Measurements from ENCODE around the gene KDM7A. TPM values are rescaled to one million over a fixed set of nuclear protein-coding genes. Genes with fewer than 3 reads are reported as not detected.
A peak's percentile ranks its signal among the peaks of the same experiment; 100 is the strongest.

The KDM7A gene
- total RNA-seq, 1 experiment from 2014 or later, result 12.4 TPM

GRCh38 chr7:140182917-140183316 lies 6.1 kb upstream of the KDM7A start:
- no TSS peak for BruUV-seq (replicated peaks)
- no peak overlapping the region for H3K4me3 Mint-ChIP-seq (ENCODE audit: unreplicated experiment)
- H3K36me3 Mint-ChIP-seq (ENCODE audit: insufficient read depth, unreplicated experiment), result no peaks in the 10 kb centered on the region
- no peaks in the 10 kb centered on the region for H3K9me3 Mint-ChIP-seq (ENCODE audit: unreplicated experiment)
- peaks cover 62% of the 10 kb centered on the region for H3K27me3 Mint-ChIP-seq (ENCODE audit: insufficient read depth, unreplicated experiment)
- ChIA-PET CTCF (interaction anchor here (0.6 kb wide), 1 partner anchor 1789 kb away, joined by 4 read pairs; no protein-coding TSS in a partner anchor), POLR2A (no interaction called here)
- intact Hi-C loops (cut with micrococcal nuclease), result no loop called here
- no peak for TF ChIP-seq CTCF (IDR thresholded peaks at IDR 0.05; ENCODE audit: unreplicated experiment)
- peaks cover 5% of the 10 kb centered on the region for H3K4me1 Mint-ChIP-seq (ENCODE audit: insufficient read depth, unreplicated experiment)
- DNase-seq (ENCODE audit: unreplicated experiment), result no peak
- no peak overlapping the region for H3K27ac Mint-ChIP-seq (ENCODE audit: low read depth, unreplicated experiment)

GRCh38 chr7:140179339-140179738 lies 2.6 kb upstream of the KDM7A start:
- Mint-ChIP-seq H3K4me1 (ENCODE audit: insufficient read depth, unreplicated experiment) (peaks cover 10% of the 10 kb centered on the region), H3K27ac (ENCODE audit: low read depth, unreplicated experiment) (no peak overlapping the region), H3K36me3 (ENCODE audit: insufficient read depth, unreplicated experiment) (peaks cover 12% of the 10 kb centered on the region), H3K4me3 (ENCODE audit: unreplicated experiment) (no peak overlapping the region), H3K27me3 (ENCODE audit: insufficient read depth, unreplicated experiment) (peaks cover 40% of the 10 kb centered on the region), H3K9me3 (ENCODE audit: unreplicated experiment) (no peaks in the 10 kb centered on the region)
- BruUV-seq (replicated peaks), result no TSS peak
- no peak for DNase-seq (ENCODE audit: unreplicated experiment)
- intact Hi-C loops (cut with micrococcal nuclease), result loop anchor here (5.0 kb wide), 2 partner anchors 218 to 298 kb away; partner anchors contain the start of genes MKRN1 and SLC37A3
- no peak for TF ChIP-seq CTCF (IDR thresholded peaks at IDR 0.05; ENCODE audit: unreplicated experiment)
- ChIA-PET CTCF (no interaction called here), POLR2A (interaction anchor here (3.3 kb wide), 1 partner anchor 13 kb away, joined by 31 read pairs; no protein-coding TSS in a partner anchor)

- CTCF ChIA-PET, result interaction anchor here (0.5 to 2.0 kb wide), 7 partner anchors 13 to 220 kb away, joined by 3 to 9 read pairs (median 4); no protein-coding TSS in a partner anchor
- H3K27ac Mint-ChIP-seq (ENCODE audit: low read depth, unreplicated experiment), result peak overlapping the region; percentile 87
- intact Hi-C loops (cut with micrococcal nuclease), result loop anchor here (5.0 kb wide), 2 partner anchors 221 to 301 kb away; partner anchors contain the start of genes MKRN1 and SLC37A3
- peak overlapping the region; percentile 82 for H3K4me3 Mint-ChIP-seq (ENCODE audit: unreplicated experiment)
- H3K4me1 Mint-ChIP-seq (ENCODE audit: insufficient read depth, unreplicated experiment), result peaks cover 10% of the 10 kb centered on the region
- no peak for DNase-seq (ENCODE audit: unreplicated experiment)
- POLR2A ChIA-PET, result interaction anchor here (0.6 to 4.0 kb wide), 17 partner anchors 9 to 816 kb away, joined by 3 to 97 read pairs (median 6); partner anchors contain the start of genes LUC7L2 and PARP12
- no peak for TF ChIP-seq CTCF (IDR thresholded peaks at IDR 0.05; ENCODE audit: unreplicated experiment)
- BruUV-seq (replicated peaks), result no TSS peak
- H3K36me3 Mint-ChIP-seq (ENCODE audit: insufficient read depth, unreplicated experiment), result peaks cover 12% of the 10 kb centered on the region
- peaks cover 9% of the 10 kb centered on the region for H3K27me3 Mint-ChIP-seq (ENCODE audit: insufficient read depth, unreplicated experiment)
- H3K9me3 Mint-ChIP-seq (ENCODE audit: unreplicated experiment), result no peaks in the 10 kb centered on the region
Observed at GRCh38 chr7:140176122-140176701, 571 bp downstream of the KDM7A start.

GRCh38 chr7:140175221-140176121 lies 1.3 kb downstream of the KDM7A start:
- peaks cover 13% of the 10 kb centered on the region for H3K36me3 Mint-ChIP-seq (ENCODE audit: insufficient read depth, unreplicated experiment)
- intact Hi-C loops (cut with micrococcal nuclease), result loop anchor here (1.0 to 5.0 kb wide), 5 partner anchors 113 to 318 kb away; partner anchors contain the start of genes MKRN1, PARP12 and SLC37A3
- peaks cover 2% of the 10 kb centered on the region for H3K27me3 Mint-ChIP-seq (ENCODE audit: insufficient read depth, unreplicated experiment)
- H3K4me3 Mint-ChIP-seq (ENCODE audit: unreplicated experiment), result peak overlapping the region; percentile 82
- H3K9me3 Mint-ChIP-seq (ENCODE audit: unreplicated experiment), result no peaks in the 10 kb centered on the region
- peaks cover 10% of the 10 kb centered on the region for H3K4me1 Mint-ChIP-seq (ENCODE audit: insufficient read depth, unreplicated experiment)
- peak; percentile 69 for TF ChIP-seq CTCF (IDR thresholded peaks at IDR 0.05; ENCODE audit: unreplicated experiment)
- peak overlapping the region; percentile 87 for H3K27ac Mint-ChIP-seq (ENCODE audit: low read depth, unreplicated experiment)
- CTCF ChIA-PET, result interaction anchor here (0.5 to 1.5 kb wide), 8 partner anchors 10 to 221 kb away, joined by 3 to 12 read pairs (median 4); no protein-coding TSS in a partner anchor
- POLR2A ChIA-PET, result interaction anchor here (0.6 to 4.0 kb wide), 16 partner anchors 9 to 816 kb away, joined by 3 to 97 read pairs (median 4); partner anchors contain the start of gene LUC7L2
- DNase-seq (ENCODE audit: unreplicated experiment), result peak; percentile 98
- TSS peak; percentile 79 for BruUV-seq (replicated peaks)

Data from MCF 10A (cell line).